CD4-positive, CD25-positive, alpha-beta regulatory T cell (primary cell): ENCODE measurements around the gene CCIN. TPM values are rescaled to one million over a fixed set of nuclear protein-coding genes. Genes with fewer than 3 reads are reported as not detected.

Experiments used
- ATAC-seq, 2 donors: fragments of 150-1000 bp; cut with Tn5 transposase; one replicate each; pipeline ENCODE4 v1.10.0; 2021; ENCODE audit warnings: low read depth in 2 of 2, moderate number of reproducible peaks in 2 of 2, moderate library complexity in 1 of 2
- DNase-seq, 3 donors: peaks; one replicate each; pipeline versions ENCODE4 v3.0.0 to v3.0.0-alpha.2; 2012 to 2022; ENCODE audit warnings: mixed read lengths in 1 of 3
- H3K27ac ChIP-seq: one replicate; pipeline ENCODE4 v1.7.0; 2013; ENCODE audit warnings: mild to moderate bottlenecking, low read length; ENCODE audit not compliant: insufficient read depth, poor library complexity, severe bottlenecking
- H3K27me3 ChIP-seq: one replicate; pipeline ENCODE4 v1.7.0; 2013; ENCODE audit warnings: low read length; ENCODE audit not compliant: control insufficient read depth, insufficient read depth
- H3K36me3 ChIP-seq: one replicate; pipeline ENCODE4 v1.7.0; 2013; ENCODE audit warnings: mild to moderate bottlenecking, low read length, moderate library complexity; ENCODE audit not compliant: control insufficient read depth, insufficient read depth
- H3K4me1 ChIP-seq: 2 replicates; pipeline ENCODE4 v1.7.0; 2013; ENCODE audit warnings: mild to moderate bottlenecking, low read length; ENCODE audit not compliant: insufficient read depth, control insufficient read depth, poor library complexity, severe bottlenecking
- H3K4me3 ChIP-seq: one replicate; pipeline ENCODE4 v1.7.0; 2013; ENCODE audit warnings: low read depth, mild to moderate bottlenecking, low read length, moderate library complexity
- H3K9me3 ChIP-seq, 2 experiments: 1 replicate in 1 of 2; 2 replicates in 1 of 2; pipeline ENCODE4 v1.7.0; 2013; ENCODE audit warnings: low read length in 2 of 2, mild to moderate bottlenecking in 1 of 2, moderate library complexity in 1 of 2; ENCODE audit not compliant: control insufficient read depth in 2 of 2
- H3K27ac Mint-ChIP-seq, 3 donors: one replicate each; pipeline ENCODE4 v1.8.0; 2020 to 2022; ENCODE audit warnings: mild to moderate bottlenecking in 3 of 3, mixed read lengths in 3 of 3, moderate library complexity in 2 of 3
- H3K27me3 Mint-ChIP-seq: one replicate; pipeline ENCODE4 v1.8.0; 2022; ENCODE audit warnings: mild to moderate bottlenecking, mixed read lengths
- H3K36me3 Mint-ChIP-seq: one replicate; pipeline ENCODE4 v1.8.0; 2020; ENCODE audit warnings: mixed read lengths
- H3K4me1 Mint-ChIP-seq, 4 donors: one replicate each; pipeline ENCODE4 v1.8.0; 2020 to 2022; ENCODE audit warnings: mixed read lengths in 4 of 4, mild to moderate bottlenecking in 1 of 4
- H3K4me3 Mint-ChIP-seq, 4 donors: one replicate each; pipeline ENCODE4 v1.8.0; 2020 to 2022; ENCODE audit warnings: mild to moderate bottlenecking in 4 of 4, mixed read lengths in 4 of 4, moderate library complexity in 3 of 4
- H3K9me3 Mint-ChIP-seq, 7 donors: one replicate each; pipeline ENCODE4 v1.8.0; 2020 to 2022; ENCODE audit warnings: mixed read lengths in 7 of 7, mild to moderate bottlenecking in 3 of 7, moderate library complexity in 2 of 7
- polyA plus RNA-seq, 4 donors: library from polyadenylated mRNA; unstranded; fragments of 300-500 nt; fragmentation: Illumina TruSeq; gene quantifications; one replicate each; pipeline ENCODE4 v1.2.3, GENCODE V29; 2021
- total RNA-seq: library from RNA; stranded (reverse); gene quantifications from one replicate; pipeline ENCODE4 v1.2.3, GENCODE V29; 2022

CCIN gene
- total and polyA plus RNA-seq, 5 donors from 2014 or later = 0.38 to 1.4 TPM; not detected in 3

DNA sequence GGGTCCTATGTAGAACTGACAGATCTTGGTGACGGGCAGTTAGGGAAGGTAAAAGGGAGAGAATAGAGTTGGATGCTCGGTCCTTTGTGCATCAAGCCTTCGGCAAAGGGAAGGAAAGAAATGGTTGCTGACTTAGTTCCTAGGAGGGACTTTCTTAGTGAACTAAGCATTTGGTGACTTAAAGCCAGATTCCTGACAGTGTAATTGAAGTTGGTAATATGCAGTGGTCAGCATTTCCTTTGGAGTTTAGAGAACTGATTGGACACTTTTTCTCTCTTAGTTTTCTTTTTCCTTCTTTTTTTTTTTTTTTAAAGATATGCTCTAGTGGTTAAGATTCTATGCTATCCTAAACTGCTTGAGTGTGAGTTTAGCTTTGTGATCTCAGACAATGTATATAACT, 23.8 kb downstream of the CCIN start:
- H3K27me3 Mint-ChIP-seq = peaks cover 15% of the 10 kb centered on the region
- ATAC-seq (no peak), DNase-seq (no peak)
- no peaks in the 10 kb centered on the region for H3K9me3 ChIP-seq
- H3K36me3 Mint-ChIP-seq = peaks cover 15% of the 10 kb centered on the region
- H3K4me1 ChIP-seq = peaks cover 47% of the 10 kb centered on the region
- H3K4me1 Mint-ChIP-seq = peaks cover 28 to 67% (median 58%) of the 10 kb centered on the region in 4 donors
- H3K27ac ChIP-seq = no peak overlapping the region
- peak overlapping the region; percentile 95 to 98 (median 96) for H3K4me3 Mint-ChIP-seq
- H3K9me3 Mint-ChIP-seq = no peaks in the 10 kb centered on the region
- H3K27ac Mint-ChIP-seq = peak overlapping the region in 2 of 3 donors; percentile 80 to 90
- H3K36me3 ChIP-seq = peaks cover 17% of the 10 kb centered on the region
- peak overlapping the region; percentile 93 for H3K4me3 ChIP-seq
- no peaks in the 10 kb centered on the region for H3K27me3 ChIP-seq

DNA sequence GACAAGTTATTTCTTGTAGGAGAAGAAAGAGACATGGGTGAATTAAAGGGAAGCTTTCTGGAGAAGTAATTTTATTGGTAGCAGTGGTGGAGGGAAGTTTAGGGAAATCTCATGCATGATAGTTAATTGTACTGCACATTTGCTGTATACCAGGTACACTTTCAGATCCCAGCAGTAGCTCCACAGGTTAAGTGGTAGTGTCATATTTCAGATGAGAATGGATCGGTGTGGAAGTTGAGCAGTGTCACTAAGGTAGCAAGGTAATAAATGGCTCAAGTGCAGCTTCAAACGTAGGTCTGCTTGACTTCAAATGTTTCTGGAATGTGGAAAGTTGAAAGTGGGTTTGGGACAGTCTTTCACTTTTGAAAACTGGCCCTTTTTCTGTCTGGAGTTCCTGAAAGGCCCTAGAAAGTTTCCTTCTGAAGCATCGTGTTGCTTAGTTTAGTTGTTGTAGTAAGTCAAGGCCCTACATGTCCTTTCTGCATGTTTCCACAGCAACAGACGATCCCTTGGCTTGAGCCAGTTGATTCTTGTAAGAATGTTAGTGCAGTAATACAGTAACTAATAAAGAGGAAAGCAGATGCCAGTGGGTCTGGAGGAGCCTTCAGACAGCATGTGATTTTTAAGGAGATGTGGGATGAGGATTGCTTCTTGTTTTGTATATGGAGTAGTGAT, 25.3 kb downstream of the CCIN start:
- H3K9me3 Mint-ChIP-seq = no peaks in the 10 kb centered on the region
- Histone ChIP-seq H3K27me3 (no peaks in the 10 kb centered on the region), H3K27ac (no peak overlapping the region), H3K9me3 (no peaks in the 10 kb centered on the region), H3K4me1 (peaks cover 47% of the 10 kb centered on the region), H3K36me3 (peaks cover 23% of the 10 kb centered on the region), H3K4me3 (no peak overlapping the region)
- ATAC-seq = no peak
- peaks cover 15% of the 10 kb centered on the region for H3K36me3 Mint-ChIP-seq
- H3K27ac Mint-ChIP-seq = peak overlapping the region; percentile 77 to 86 (median 84)
- peaks cover 28 to 67% (median 54%) of the 10 kb centered on the region in 4 donors for H3K4me1 Mint-ChIP-seq
- H3K27me3 Mint-ChIP-seq = peaks cover 6% of the 10 kb centered on the region
- DNase-seq = no peak
- peak overlapping the region; percentile 5 to 96 (median 50) for H3K4me3 Mint-ChIP-seq

DNA sequence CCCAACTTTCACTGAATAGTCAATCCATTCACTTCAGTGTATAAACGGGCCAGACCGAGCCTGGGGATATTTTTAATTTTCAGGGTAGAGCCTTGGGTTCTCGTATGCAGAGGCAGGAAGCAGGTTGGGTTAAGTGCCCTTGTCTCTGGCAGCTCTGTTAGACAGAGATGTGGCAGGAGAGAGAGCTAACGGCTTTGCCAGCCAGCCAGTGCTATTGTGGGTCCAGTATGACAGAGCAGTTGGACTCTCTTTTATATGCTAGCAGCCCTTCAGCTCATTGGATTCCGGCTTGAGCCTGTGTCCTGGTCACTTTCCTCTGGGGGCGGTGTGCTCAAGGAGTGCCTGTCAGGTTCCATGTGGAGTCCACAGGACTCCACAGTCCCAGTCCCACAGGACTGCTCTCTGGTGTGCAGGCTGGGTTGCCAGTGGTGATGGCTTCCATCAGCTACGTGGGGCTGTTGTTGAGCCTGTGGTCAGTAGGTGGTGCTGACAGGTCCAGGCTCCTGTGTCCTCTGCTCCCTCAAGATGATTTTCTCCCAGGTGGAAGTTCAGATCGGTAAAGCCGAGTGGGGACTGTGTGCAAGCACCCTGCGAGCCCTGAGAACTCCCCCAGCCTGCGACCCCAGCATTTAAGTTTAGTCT, 35.8 kb downstream of the CCIN start:
- no peak overlapping the region for H3K4me3 ChIP-seq
- Mint-ChIP-seq H3K27me3 (no peaks in the 10 kb centered on the region), H3K4me1 (peaks cover 5 to 40% (median 34%) of the 10 kb centered on the region in 4 donors), H3K36me3 (peaks cover 49% of the 10 kb centered on the region), H3K4me3 (no peak overlapping the region), H3K9me3 (no peaks in the 10 kb centered on the region), H3K27ac (peak overlapping the region in 1 of 3 donors; percentile 9)
- H3K9me3 ChIP-seq = no peaks in the 10 kb centered on the region
- peaks cover 97% of the 10 kb centered on the region for H3K36me3 ChIP-seq
- H3K4me1 ChIP-seq = no peaks in the 10 kb centered on the region
- H3K27me3 ChIP-seq = no peaks in the 10 kb centered on the region
- DNase-seq (no peak), ATAC-seq (no peak)
- no peak overlapping the region for H3K27ac ChIP-seq

DNA sequence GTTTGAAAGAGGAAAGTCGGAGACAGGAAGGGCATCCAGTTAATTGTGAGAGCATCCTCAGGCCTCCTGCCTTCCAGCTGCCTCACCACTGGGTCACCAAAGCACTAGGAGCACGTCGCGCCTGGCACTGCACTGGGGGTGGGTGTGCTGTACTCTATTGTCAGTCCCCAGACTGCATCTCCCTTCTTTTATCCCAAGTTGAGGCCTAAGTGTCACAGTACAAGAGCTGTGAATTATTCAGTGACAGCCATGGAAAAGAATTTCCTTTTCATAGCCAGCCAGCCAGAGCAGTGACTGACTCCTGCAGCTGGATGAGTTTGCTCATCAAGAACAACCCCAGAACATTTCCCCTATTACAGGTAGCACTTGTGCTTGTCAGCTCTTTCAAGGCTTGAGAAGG, 37.8 kb downstream of the CCIN start:
- no peak for ATAC-seq
- no peak overlapping the region for H3K27ac ChIP-seq
- H3K4me1 ChIP-seq = no peaks in the 10 kb centered on the region
- Mint-ChIP-seq H3K4me1 (peaks cover 5 to 51% (median 42%) of the 10 kb centered on the region in 4 donors), H3K4me3 (no peak overlapping the region), H3K9me3 (no peaks in the 10 kb centered on the region), H3K27me3 (no peaks in the 10 kb centered on the region), H3K27ac (peak overlapping the region; percentile 51 to 83 (median 71)), H3K36me3 (peaks cover 61% of the 10 kb centered on the region)
- H3K27me3 ChIP-seq = no peaks in the 10 kb centered on the region
- H3K4me3 ChIP-seq = no peak overlapping the region
- DNase-seq = no peak
- peaks cover 97% of the 10 kb centered on the region for H3K36me3 ChIP-seq
- H3K9me3 ChIP-seq = no peaks in the 10 kb centered on the region

DNA sequence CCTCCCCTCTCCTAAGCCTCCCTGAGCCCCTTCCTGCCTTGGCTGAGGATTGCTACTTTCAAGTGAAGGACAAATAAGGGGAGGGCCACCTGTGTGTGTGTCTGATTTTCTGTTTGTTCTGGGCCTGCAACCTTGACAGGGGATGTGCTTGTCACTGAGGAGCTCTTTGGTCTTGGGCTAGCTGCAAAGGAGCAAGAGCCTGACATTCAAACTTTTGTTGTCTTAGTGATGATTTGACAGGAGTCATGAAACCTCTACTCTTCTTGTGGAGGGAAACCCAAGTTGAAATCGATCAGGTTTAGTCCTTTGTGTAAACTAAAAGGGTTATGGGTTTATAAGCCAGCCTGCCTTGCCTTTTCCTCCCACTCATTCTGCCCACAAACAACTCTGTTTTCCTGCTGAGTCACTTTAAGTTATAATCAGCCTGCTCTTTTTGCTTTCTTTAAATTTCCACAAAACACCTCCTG, 38.4 kb downstream of the CCIN start:
- H3K4me3 Mint-ChIP-seq = no peak overlapping the region
- H3K9me3 ChIP-seq = no peaks in the 10 kb centered on the region
- H3K4me1 ChIP-seq = no peaks in the 10 kb centered on the region
- no peaks in the 10 kb centered on the region for H3K27me3 ChIP-seq
- H3K4me3 ChIP-seq = no peak overlapping the region
- DNase-seq (no peak), ATAC-seq (no peak)
- peaks cover 97% of the 10 kb centered on the region for H3K36me3 ChIP-seq
- H3K27ac ChIP-seq = peak overlapping the region; percentile 41
- peaks cover 56% of the 10 kb centered on the region for H3K36me3 Mint-ChIP-seq
- no peaks in the 10 kb centered on the region for H3K27me3 Mint-ChIP-seq
- peak overlapping the region; percentile 62 to 83 (median 74) for H3K27ac Mint-ChIP-seq
- peaks cover 5 to 51% (median 42%) of the 10 kb centered on the region in 4 donors for H3K4me1 Mint-ChIP-seq
- H3K9me3 Mint-ChIP-seq = no peaks in the 10 kb centered on the region

DNA sequence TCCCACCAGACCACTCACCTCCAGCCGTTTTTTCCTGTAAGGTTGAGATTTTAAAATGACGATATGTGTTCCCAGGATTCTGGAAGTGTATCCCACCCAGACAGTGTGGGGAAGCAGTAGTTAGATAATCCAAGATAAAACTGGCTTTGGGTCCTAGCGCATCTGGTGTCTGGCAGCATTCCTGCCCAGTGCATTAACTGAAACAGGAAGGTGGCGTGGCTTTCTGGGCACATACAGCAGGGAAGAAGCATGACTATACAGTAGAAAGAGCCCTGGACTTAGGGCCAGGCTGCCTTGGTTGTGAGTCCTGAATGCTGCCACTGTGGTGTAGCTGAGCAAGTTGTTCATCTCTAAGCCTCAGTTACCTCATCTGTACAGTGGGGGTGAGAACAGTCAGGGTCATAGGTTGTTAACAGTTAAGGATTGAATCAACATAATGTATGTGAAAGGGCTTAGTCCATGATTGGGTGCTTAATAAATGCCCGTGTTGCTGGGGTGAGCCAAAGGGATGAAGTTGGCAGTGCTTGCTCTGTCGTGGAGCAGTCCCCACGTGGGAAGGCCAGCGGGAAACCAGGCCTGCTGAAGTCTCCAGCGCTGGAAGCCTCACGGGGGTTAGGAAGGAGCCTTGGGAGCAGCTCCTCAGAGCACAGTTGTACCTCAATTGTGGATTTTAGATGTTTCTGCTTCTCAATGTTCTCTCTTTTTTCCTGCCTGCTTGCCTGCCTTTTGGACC, 39.5 kb downstream of the CCIN start:
- Mint-ChIP-seq H3K27me3 (no peaks in the 10 kb centered on the region), H3K27ac (peak overlapping the region; percentile 71 to 87 (median 83)), H3K36me3 (peaks cover 54% of the 10 kb centered on the region), H3K4me1 (peaks cover 5 to 57% (median 40%) of the 10 kb centered on the region in 4 donors), H3K4me3 (peak overlapping the region in 1 of 4 donors; percentile 16), H3K9me3 (no peaks in the 10 kb centered on the region)
- Histone ChIP-seq H3K4me3 (no peak overlapping the region), H3K9me3 (no peaks in the 10 kb centered on the region), H3K27me3 (no peaks in the 10 kb centered on the region), H3K27ac (no peak overlapping the region), H3K4me1 (no peaks in the 10 kb centered on the region), H3K36me3 (peaks cover 97% of the 10 kb centered on the region)
- DNase-seq = no peak
- no peak for ATAC-seq

DNA sequence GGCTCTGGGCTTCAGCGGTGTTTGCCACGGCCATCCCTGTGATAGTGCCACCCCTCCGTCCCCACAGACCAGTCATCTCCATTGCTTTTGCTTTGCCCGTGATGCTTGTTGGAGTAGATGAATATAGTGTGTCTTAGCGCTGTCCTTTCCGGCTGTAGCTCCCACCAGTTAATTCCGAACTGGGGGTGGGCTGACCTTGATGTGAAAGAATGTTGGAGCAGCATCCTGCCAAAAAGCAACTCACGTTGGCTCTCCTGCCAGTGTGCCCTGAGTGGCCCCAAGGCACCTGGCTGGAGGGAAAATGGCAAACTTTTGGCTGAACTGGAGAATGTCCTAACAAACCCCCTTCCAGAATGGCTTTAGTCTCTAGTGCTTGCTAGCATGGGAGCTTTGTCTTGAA, 41.5 kb downstream of the CCIN start:
- no peaks in the 10 kb centered on the region for H3K9me3 ChIP-seq
- H3K27me3 Mint-ChIP-seq = no peaks in the 10 kb centered on the region
- H3K4me1 Mint-ChIP-seq = peaks cover 9 to 57% (median 39%) of the 10 kb centered on the region in 4 donors
- H3K27me3 ChIP-seq = no peaks in the 10 kb centered on the region
- no peak for ATAC-seq
- peaks cover under 1% of the 10 kb centered on the region for H3K4me1 ChIP-seq
- no peak overlapping the region for H3K4me3 ChIP-seq
- peak overlapping the region; percentile 23 to 68 (median 42) for H3K27ac Mint-ChIP-seq
- H3K27ac ChIP-seq = no peak overlapping the region
- H3K36me3 Mint-ChIP-seq = peaks cover 46% of the 10 kb centered on the region
- no peaks in the 10 kb centered on the region for H3K9me3 Mint-ChIP-seq
- peaks cover 84% of the 10 kb centered on the region for H3K36me3 ChIP-seq
- H3K4me3 Mint-ChIP-seq = peak overlapping the region in 1 of 4 donors; percentile 58
- DNase-seq = no peak
